IMR-90 (cell line): ENCODE results near the gene AKR1D1. TPM values are rescaled to one million over a fixed set of nuclear protein-coding genes. Genes with fewer than 3 reads are reported as not detected.

ENCODE experiments used
- ATAC-seq: fragments of 200-7000 bp; cut with Tn5 transposase; 2 replicates; pipeline ENCODE4 v1.9.1; 2020; ENCODE audit warnings: low read depth, mild to moderate bottlenecking, moderate library complexity
- BruUV-seq: library from RNA; stranded (reverse); fragments of 400-500 nt; replicated peaks from 2 replicates; lab custom pipeline; 2021; lab: Mats Ljungman, UMichigan
- CTCF ChIA-PET: fragments of 300-600 bp; formaldehyde crosslinking; extraction: SDS; loops from one replicate; lab custom pipeline; 2021; ENCODE audit warnings: antibody characterized with exemption; lab: Yijun Ruan, JAX
- POLR2A ChIA-PET: fragments of 300-600 bp; sonication (Branson Sonifier 250); formaldehyde crosslinking; loops from one replicate; lab custom pipeline; 2022; ENCODE audit warnings: antibody characterized with exemption; ENCODE audit not compliant: unreplicated experiment; lab: Charles Lee
- DNase-seq: peaks from one replicate; pipeline ENCODE4 v3.0.0; 2013
- H2AFZ ChIP-seq: replicated peaks from 2 replicates; pipeline ENCODE3; 2013; ENCODE audit warnings: low read length, mild to moderate bottlenecking; ENCODE audit not compliant: poor library complexity
- H2AK5ac ChIP-seq: 2 replicates; pipeline ENCODE4 v1.6.1; 2013; ENCODE audit warnings: low read depth, low read length, inconsistent platforms
- H2AK9ac ChIP-seq: replicated peaks from 2 replicates; pipeline ENCODE3; 2013; ENCODE audit warnings: mild to moderate bottlenecking, low read depth, low read length, moderate library complexity; ENCODE audit not compliant: poor library complexity
- H2BK120ac ChIP-seq: 2 replicates; pipeline ENCODE4 v1.6.1; 2013; ENCODE audit warnings: low read depth, low read length, inconsistent platforms
- H2BK15ac ChIP-seq: 3 replicates; pipeline ENCODE4 v1.6.1; 2013; ENCODE audit warnings: low read depth, low read length, inconsistent platforms
- H2BK20ac ChIP-seq: 2 replicates; pipeline ENCODE4 v1.6.1; 2013; ENCODE audit warnings: low read depth, mild to moderate bottlenecking, inconsistent platforms, low read length, moderate library complexity
- H2BK5ac ChIP-seq: 2 replicates; pipeline ENCODE4 v1.6.1; 2013; ENCODE audit warnings: mild to moderate bottlenecking, low read depth, low read length, inconsistent platforms; ENCODE audit not compliant: poor library complexity, severe bottlenecking
- H3K14ac ChIP-seq: replicated peaks from 2 replicates; pipeline ENCODE4 v1.6.1; 2013; ENCODE audit warnings: low read depth, low read length, inconsistent platforms
- H3K18ac ChIP-seq: 2 replicates; pipeline ENCODE4 v1.6.1; 2013; ENCODE audit warnings: low read depth, low read length, control low read depth
- H3K23ac ChIP-seq: 2 replicates; pipeline ENCODE4 v1.6.1; 2013; ENCODE audit warnings: low read depth, low read length, inconsistent platforms
- H3K27ac ChIP-seq: 2 replicates; pipeline ENCODE4 v1.5.1; 2013; ENCODE audit warnings: mild to moderate bottlenecking, control low read depth, low read length; ENCODE audit not compliant: insufficient read depth
- H3K27me3 ChIP-seq: 2 replicates; pipeline ENCODE4 v1.6.1; 2013; ENCODE audit warnings: low read length; ENCODE audit not compliant: control insufficient read depth, insufficient read depth
- H3K36me3 ChIP-seq: 2 replicates; pipeline ENCODE4 v1.6.1; 2013; ENCODE audit warnings: low read length, mixed read lengths; ENCODE audit not compliant: control insufficient read depth, insufficient read depth
- H3K4ac ChIP-seq: 2 replicates; pipeline ENCODE4 v1.6.1; 2013; ENCODE audit warnings: low read depth, low read length, inconsistent platforms
- H3K4me1 ChIP-seq: 2 replicates; pipeline ENCODE4 v1.6.1; 2013; ENCODE audit warnings: low read length, mixed read lengths; ENCODE audit not compliant: control insufficient read depth, insufficient read depth
- H3K4me2 ChIP-seq: 2 replicates; pipeline ENCODE4 v1.6.1; 2013; ENCODE audit warnings: low read depth, mild to moderate bottlenecking, control low read depth, low read length, moderate library complexity
- H3K4me3 ChIP-seq: 2 replicates; pipeline ENCODE4 v1.5.1; 2013; ENCODE audit warnings: low read depth, mild to moderate bottlenecking, control low read depth, low read length, moderate library complexity; ENCODE audit not compliant: insufficient read depth
- H3K56ac ChIP-seq: 2 replicates; pipeline ENCODE4 v1.6.1; 2013; ENCODE audit warnings: low read length, inconsistent platforms; ENCODE audit not compliant: insufficient read depth; ENCODE audit errors: extremely low read depth
- H3K79me1 ChIP-seq, 2 experiments: 2 replicates each; pipeline ENCODE4 v1.6.1; 2013; ENCODE audit warnings: low read length in 2 of 2, inconsistent platforms in 1 of 2, low read depth in 1 of 2
- H3K9ac ChIP-seq: 2 replicates; pipeline ENCODE4 v1.6.1; 2013; ENCODE audit warnings: low read depth, low read length, control low read depth
- H3K9me1 ChIP-seq: 2 replicates; pipeline ENCODE4 v1.6.1; 2013; ENCODE audit warnings: low read length, inconsistent platforms; ENCODE audit not compliant: insufficient read depth
- H3K9me3 ChIP-seq: 2 replicates; pipeline ENCODE4 v1.6.1; 2013; ENCODE audit warnings: low read length; ENCODE audit not compliant: control insufficient read depth, insufficient read depth
- H4K20me1 ChIP-seq: 2 replicates; pipeline ENCODE4 v1.6.1; 2013; ENCODE audit warnings: low read length, inconsistent platforms; ENCODE audit not compliant: insufficient read depth
- H4K5ac ChIP-seq: 2 replicates; pipeline ENCODE4 v1.6.1; 2013; ENCODE audit warnings: mild to moderate bottlenecking, low read depth, low read length, control low read depth
- H4K8ac ChIP-seq, 2 experiments: 2 replicates each; pipeline ENCODE4 v1.6.1; 2013; ENCODE audit warnings: low read depth in 2 of 2, low read length in 2 of 2, control low read depth in 1 of 2, inconsistent platforms in 1 of 2
- H4K91ac ChIP-seq: 2 replicates; pipeline ENCODE4 v1.6.1; 2013; ENCODE audit warnings: low read depth, low read length, inconsistent platforms; ENCODE audit not compliant: insufficient read depth
- ELK1 ChIP-seq: fragments of 150-350 bp; IDR thresholded peaks from 2 replicates; pipeline ENCODE4 v1.6.1; 2016; ENCODE audit warnings: low read depth, mild to moderate bottlenecking, low read length, moderate library complexity, borderline replicate concordance
- FOS ChIP-seq: fragments of 150-350 bp; IDR thresholded peaks from 2 replicates; pipeline ENCODE4 v1.6.1; 2016; ENCODE audit warnings: low read depth, low read length
- MXI1 ChIP-seq: IDR thresholded peaks from 2 replicates; pipeline ENCODE4 v1.6.1; 2012; ENCODE audit warnings: low read depth, mild to moderate bottlenecking, low read length, moderate library complexity, borderline replicate concordance
- NFE2L2 ChIP-seq: fragments of 150-350 bp; IDR thresholded peaks from 2 replicates; pipeline ENCODE4 v1.6.1; 2016; ENCODE audit warnings: low read depth, mild to moderate bottlenecking, low read length
- RAD21 ChIP-seq: IDR thresholded peaks from 2 replicates; pipeline ENCODE4 v1.6.1; 2012; ENCODE audit warnings: low read length, improper control_type of control experiment
- RFX5 ChIP-seq: IDR thresholded peaks from 2 replicates; pipeline ENCODE4 v1.8.0; 2012; ENCODE audit warnings: low read depth, mild to moderate bottlenecking, low read length, moderate library complexity
- SMC3 ChIP-seq: fragments of 150-350 bp; IDR thresholded peaks from 2 replicates; pipeline ENCODE4 v1.6.1; 2016; ENCODE audit warnings: low read depth, mild to moderate bottlenecking, antibody characterized with exemption, low read length, moderate library complexity
- WGBS, 2 experiments: methylation state at CpG; one replicate each; pipeline versions ENCODE4 v1.1.5 to v1.1.7; 2013; ENCODE audit warnings: missing lambda C conversion rate in 2 of 2; ENCODE audit not compliant: insufficient read length in 1 of 2; ENCODE audit errors: extremely low coverage in 2 of 2; 5-methylcytosine and 5-hydroxymethylcytosine counted together
- dilution Hi-C: fragments of 300-500 bp; cut with HindIII; formaldehyde crosslinking; loops from one replicate; pipeline ENCODE4 v1.14.3; 2018; ENCODE audit warnings: low sequenced_read_pairs; ENCODE audit not compliant: unreplicated experiment
- in situ Hi-C: fragments of 300-500 bp; cut with MboI; formaldehyde crosslinking; loops from 3 replicates; pipeline ENCODE4 v1.14.3; 2019; ENCODE audit warnings: low sequenced_read_pairs, inconsistent platforms, mixed read lengths
- intact Hi-C: fragments of 100-400 bp; cut with micrococcal nuclease; formaldehyde crosslinking; loops from 2 replicates; pipeline ENCODE4 v1.10.0; 2022
- polyA plus RNA-seq, 3 experiments: library from polyadenylated mRNA; depleted of rRNA; stranded (reverse); fragments of >200 nt; gene quantifications; 2 replicates each; pipeline ENCODE4 v1.2.3, GENCODE V29; 2012; ENCODE audit warnings: low replicate concordance in 1 of 3
- total RNA-seq: library from RNA; depleted of rRNA; stranded (reverse); fragments of >200 nt; gene quantifications from 2 replicates; pipeline ENCODE4 v1.2.3, GENCODE V29; 2012
- TF ChIP-seq, protein P1 (sequence below): fragments of 150-350 bp; IDR thresholded peaks from 2 replicates; pipeline ENCODE4 v1.6.1; 2017; ENCODE audit warnings: mild to moderate bottlenecking, antibody characterized with exemption, low read length, low read depth

The AKR1D1 gene
- total and polyA plus RNA-seq, 2 of the 4 experiments (the other 2 are of a cell fraction), result not detected

DNA sequence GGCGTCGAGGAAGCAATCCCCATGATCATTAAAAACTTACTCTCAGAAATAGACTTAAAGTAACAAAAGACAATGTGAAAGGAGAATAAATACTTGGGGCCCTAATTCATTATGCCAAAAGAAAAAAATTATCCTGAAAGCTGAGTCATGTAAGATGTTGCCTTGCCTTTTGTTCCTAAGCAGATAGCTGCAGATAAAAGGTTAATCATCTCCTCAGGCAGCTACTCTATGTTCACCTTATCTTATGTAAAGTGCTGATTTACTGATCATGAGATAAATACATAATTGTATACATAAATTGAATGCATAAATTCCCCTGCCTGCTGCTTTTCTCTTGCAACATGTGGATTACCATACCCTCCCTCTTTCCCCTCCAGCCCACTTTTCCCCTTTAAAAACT lies 46.3 kb upstream of the AKR1D1 start:
- H2AK5ac ChIP-seq, result no peak overlapping the region
- H2BK120ac ChIP-seq, result no peak overlapping the region
- no peaks in the 10 kb centered on the region for H4K20me1 ChIP-seq
- H3K4ac ChIP-seq, result no peak overlapping the region
- peaks cover 8% of the 10 kb centered on the region for H3K27me3 ChIP-seq
- no peak overlapping the region for H2BK20ac ChIP-seq
- no peak overlapping the region for H2AK9ac ChIP-seq
- no peak overlapping the region for H4K8ac ChIP-seq
- H4K91ac ChIP-seq, result no peak overlapping the region
- H3K14ac ChIP-seq, result no peak overlapping the region
- H4K5ac ChIP-seq, result no peak overlapping the region
- no peak overlapping the region for H2BK5ac ChIP-seq
- no peak overlapping the region for H3K9ac ChIP-seq
- in situ Hi-C loops, result loop anchor here (10.0 kb wide), 1 partner anchor 705 kb away; no protein-coding TSS in a partner anchor
- H2AFZ ChIP-seq, result no peak overlapping the region
- DNase-seq (no peak), ATAC-seq (no peak)
- H3K4me1 ChIP-seq, result no peaks in the 10 kb centered on the region
- no peaks in the 10 kb centered on the region for H3K79me1 ChIP-seq
- TF ChIP-seq RAD21, result no peak
- no peak for TF ChIP-seq MXI1
- TF ChIP-seq SMC3, result no peak
- no peak for TF ChIP-seq RFX5
- TF ChIP-seq ELK1, result no peak
- TF ChIP-seq FOS, result no peak
- TF ChIP-seq, protein P1, sequence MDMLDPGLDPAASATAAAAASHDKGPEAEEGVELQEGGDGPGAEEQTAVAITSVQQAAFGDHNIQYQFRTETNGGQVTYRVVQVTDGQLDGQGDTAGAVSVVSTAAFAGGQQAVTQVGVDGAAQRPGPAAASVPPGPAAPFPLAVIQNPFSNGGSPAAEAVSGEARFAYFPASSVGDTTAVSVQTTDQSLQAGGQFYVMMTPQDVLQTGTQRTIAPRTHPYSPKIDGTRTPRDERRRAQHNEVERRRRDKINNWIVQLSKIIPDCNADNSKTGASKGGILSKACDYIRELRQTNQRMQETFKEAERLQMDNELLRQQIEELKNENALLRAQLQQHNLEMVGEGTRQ, result no peak
- no peak for TF ChIP-seq NFE2L2
- CTCF ChIA-PET, result no interaction called here
- H3K18ac ChIP-seq, result no peak overlapping the region
- POLR2A ChIA-PET, result no interaction called here
- dilution Hi-C loops, result no loop called here
- H3K4me2 ChIP-seq, result no peak overlapping the region
- no peak overlapping the region for H3K4me3 ChIP-seq
- H3K23ac ChIP-seq, result no peak overlapping the region
- no peak overlapping the region for H3K56ac ChIP-seq
- no TSS peak for BruUV-seq
- no CpG with 5 or more reads among the region's 2 CpGs for WGBS, 2 experiments
- H2BK15ac ChIP-seq, result no peak overlapping the region
- H3K27ac ChIP-seq, result no peak overlapping the region
- H3K36me3 ChIP-seq, result no peaks in the 10 kb centered on the region
- intact Hi-C loops, result no loop called here
- no peaks in the 10 kb centered on the region for H3K9me1 ChIP-seq
- no peaks in the 10 kb centered on the region for H3K9me3 ChIP-seq
